HFFc6 (cell line): ENCODE results near the gene SLC22A25. TPM values are rescaled to one million over a fixed set of nuclear protein-coding genes. Genes with fewer than 3 reads are reported as not detected.

Experiments used
- DNase-seq: peaks from one replicate; pipeline ENCODE4 v3.0.0-alpha.2; 2018
- H3K27ac Mint-ChIP-seq: 2 replicates; pipeline ENCODE4 v1.8.0; 2020; ENCODE audit warnings: mild to moderate bottlenecking, mixed read lengths
- H3K27me3 Mint-ChIP-seq: 2 replicates; pipeline ENCODE4 v1.8.0; 2021; ENCODE audit warnings: mild to moderate bottlenecking, moderate library complexity, mixed read lengths; ENCODE audit not compliant: insufficient read depth
- H3K36me3 Mint-ChIP-seq: 2 replicates; pipeline ENCODE4 v1.8.0; 2021; ENCODE audit warnings: low read depth, mixed read lengths
- H3K4me1 Mint-ChIP-seq: 2 replicates; pipeline ENCODE4 v1.8.0; 2020; ENCODE audit warnings: low read depth, mixed read lengths
- H3K4me3 Mint-ChIP-seq: 2 replicates; pipeline ENCODE4 v1.8.0; 2020; ENCODE audit warnings: mild to moderate bottlenecking, moderate library complexity, mixed read lengths
- H3K9me3 Mint-ChIP-seq: 2 replicates; pipeline ENCODE4 v1.8.0; 2020; ENCODE audit warnings: mild to moderate bottlenecking, mixed read lengths
- CTCF ChIP-seq: fragments of 200-600 bp; sonication (generic); IDR thresholded peaks from 2 replicates; pipeline ENCODE4 v1.5.0; 2021; ENCODE audit warnings: antibody characterized with exemption, mild to moderate bottlenecking
- total RNA-seq, 6 experiments: library from RNA; stranded (reverse); fragmentation: NEBNext Ultra II Directional; extraction: Animal tissue kit (Norgen Biotek cat#: 25700); gene quantifications; 2 replicates in 1 of 6; 3 replicates in 5 of 6; pipeline ENCODE4 v1.2.3, GENCODE V29; 2021

SLC22A25 gene
- total RNA-seq, 6 experiments from 2014 or later: not detected

DNA sequence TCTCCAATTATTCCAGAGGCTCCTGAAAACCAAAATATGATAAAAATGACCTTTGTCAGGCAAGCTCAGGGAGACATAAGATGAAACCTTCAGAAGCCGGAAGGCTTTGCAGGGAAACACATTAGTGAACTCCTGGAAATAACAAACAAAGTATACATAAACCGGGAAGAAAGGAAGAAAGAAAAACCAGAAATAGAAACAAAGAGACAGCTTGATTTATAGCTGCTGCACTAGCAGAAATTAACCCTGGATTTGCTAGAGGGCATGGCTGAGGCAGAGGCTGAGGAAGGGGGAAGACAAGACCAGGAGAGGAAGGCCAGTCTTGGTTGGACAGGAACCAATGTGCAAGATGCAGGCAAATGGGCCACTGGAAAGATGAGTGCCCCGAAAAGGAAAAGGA is 33.3 kb downstream of the SLC22A25 start:
- Mint-ChIP-seq H3K9me3 (no peaks in the 10 kb centered on the region), H3K4me1 (no peaks in the 10 kb centered on the region), H3K27ac (no peak overlapping the region), H3K27me3 (peaks cover 15% of the 10 kb centered on the region; the same call in 1 of the 2 replicates), H3K36me3 (no peaks in the 10 kb centered on the region), H3K4me3 (no peak overlapping the region)
- TF ChIP-seq CTCF: no peak
- no peak for DNase-seq

Other genes starting within 250 kb of the SLC22A25 start
- gene SLC22A8, start 227.8 kb downstream of the SLC22A25 start, total RNA-seq: not detected
- not detected for gene SLC22A24, start 99.4 kb downstream of the SLC22A25 start, total RNA-seq
- gene SLC22A9, start 126.2 kb upstream of the SLC22A25 start, total RNA-seq: not detected
- gene PLAAT5, start 247.6 kb upstream of the SLC22A25 start, total RNA-seq: not detected